ES-I3 (cell line): ENCODE measurements around the gene STIM2.

Experiments used
- H3K36me3 ChIP-seq: 2 replicates; pipeline ENCODE4 v1.6.1; 2013; ENCODE audit warnings: mild to moderate bottlenecking, low read length, control low read depth, moderate library complexity; ENCODE audit not compliant: insufficient read depth
- H3K4me1 ChIP-seq: 2 replicates; pipeline ENCODE4 v1.6.1; 2013; ENCODE audit warnings: mild to moderate bottlenecking, control low read depth, low read length; ENCODE audit not compliant: insufficient read depth
- H3K9ac ChIP-seq: 2 replicates; pipeline ENCODE4 v1.6.1; 2013; ENCODE audit warnings: low read depth, mild to moderate bottlenecking, low read length, moderate library complexity
- H3K9me3 ChIP-seq: 2 replicates; pipeline ENCODE4 v1.6.1; 2013; ENCODE audit warnings: mild to moderate bottlenecking, low read length, moderate library complexity; ENCODE audit not compliant: control insufficient read depth, insufficient read depth

Gene STIM2

GRCh38 chr4:26912810-26913209 lies 52.2 kb downstream of the STIM2 start:
- Histone ChIP-seq H3K9me3 (no peaks in the 10 kb centered on the region), H3K9ac (no peak overlapping the region), H3K4me1 (peaks cover 6% of the 10 kb centered on the region; the same call in 1 of the 2 replicates), H3K36me3 (no peaks in the 10 kb centered on the region)

- Histone ChIP-seq H3K9me3 (no peaks in the 10 kb centered on the region), H3K36me3 (no peaks in the 10 kb centered on the region), H3K4me1 (peaks cover 5% of the 10 kb centered on the region; the same call in 1 of the 2 replicates), H3K9ac (no peak overlapping the region)
Observed at GRCh38 chr4:26916195-26916594, 55.6 kb downstream of the STIM2 start.

- Histone ChIP-seq H3K36me3 (no peaks in the 10 kb centered on the region), H3K9ac (no peak overlapping the region), H3K9me3 (no peaks in the 10 kb centered on the region), H3K4me1 (no peaks in the 10 kb centered on the region)
Observed at GRCh38 chr4:26930964-26931363, 70.3 kb downstream of the STIM2 start.

- H3K36me3 ChIP-seq = no peaks in the 10 kb centered on the region
- H3K9me3 ChIP-seq = no peaks in the 10 kb centered on the region
- no peak overlapping the region for H3K9ac ChIP-seq
- no peaks in the 10 kb centered on the region for H3K4me1 ChIP-seq
Observed at GRCh38 chr4:26931451-26931850, 70.8 kb downstream of the STIM2 start.

GRCh38 chr4:26931966-26932365 lies 71.3 kb downstream of the STIM2 start:
- H3K4me1 ChIP-seq = no peaks in the 10 kb centered on the region
- H3K36me3 ChIP-seq = no peaks in the 10 kb centered on the region
- no peaks in the 10 kb centered on the region for H3K9me3 ChIP-seq
- no peak overlapping the region for H3K9ac ChIP-seq

GRCh38 chr4:26935397-26935796 lies 74.8 kb downstream of the STIM2 start:
- Histone ChIP-seq H3K9ac (no peak overlapping the region), H3K36me3 (no peaks in the 10 kb centered on the region), H3K4me1 (no peaks in the 10 kb centered on the region), H3K9me3 (no peaks in the 10 kb centered on the region)

- no peaks in the 10 kb centered on the region for H3K9me3 ChIP-seq
Observed at GRCh38 chr4:26936284-26937065, 75.8 kb downstream of the STIM2 start.

GRCh38 chr4:26937139-26937538 lies 76.5 kb downstream of the STIM2 start:
- Histone ChIP-seq H3K36me3 (no peaks in the 10 kb centered on the region), H3K9ac (no peak overlapping the region), H3K4me1 (no peaks in the 10 kb centered on the region), H3K9me3 (no peaks in the 10 kb centered on the region)

More at GRCh38 chr4:26936284-26937065, 75.8 kb downstream of the STIM2 start:
- Histone ChIP-seq H3K4me1 (no peaks in the 10 kb centered on the region), H3K36me3 (no peaks in the 10 kb centered on the region), H3K9ac (no peak overlapping the region)

GRCh38 chr4:26937567-26937966 lies 76.9 kb downstream of the STIM2 start:
- Histone ChIP-seq H3K9me3 (no peaks in the 10 kb centered on the region), H3K4me1 (no peaks in the 10 kb centered on the region), H3K36me3 (no peaks in the 10 kb centered on the region), H3K9ac (no peak overlapping the region)

GRCh38 chr4:26938516-26938915 lies 77.9 kb downstream of the STIM2 start:
- H3K4me1 ChIP-seq = no peaks in the 10 kb centered on the region
- H3K36me3 ChIP-seq = no peaks in the 10 kb centered on the region
- H3K9ac ChIP-seq = no peak overlapping the region
- H3K9me3 ChIP-seq = no peaks in the 10 kb centered on the region

GRCh38 chr4:26941951-26942350 lies 81.3 kb downstream of the STIM2 start:
- Histone ChIP-seq H3K36me3 (no peaks in the 10 kb centered on the region), H3K9me3 (no peaks in the 10 kb centered on the region), H3K4me1 (no peaks in the 10 kb centered on the region), H3K9ac (no peak overlapping the region)

- no peaks in the 10 kb centered on the region for H3K4me1 ChIP-seq
- H3K9ac ChIP-seq = no peak overlapping the region
- no peaks in the 10 kb centered on the region for H3K9me3 ChIP-seq
- no peaks in the 10 kb centered on the region for H3K36me3 ChIP-seq
Observed at GRCh38 chr4:26942871-26943270, 82.2 kb downstream of the STIM2 start.

- Histone ChIP-seq H3K9ac (no peak overlapping the region), H3K36me3 (no peaks in the 10 kb centered on the region), H3K9me3 (no peaks in the 10 kb centered on the region), H3K4me1 (no peaks in the 10 kb centered on the region)
Observed at GRCh38 chr4:26943391-26943790, 82.8 kb downstream of the STIM2 start.

- H3K4me1 ChIP-seq = no peaks in the 10 kb centered on the region
- H3K36me3 ChIP-seq = no peaks in the 10 kb centered on the region
- H3K9me3 ChIP-seq = no peaks in the 10 kb centered on the region
- no peak overlapping the region for H3K9ac ChIP-seq
Observed at GRCh38 chr4:26945794-26946193, 85.2 kb downstream of the STIM2 start.

GRCh38 chr4:26947318-26947717 lies 86.7 kb downstream of the STIM2 start:
- H3K9ac ChIP-seq = no peak overlapping the region
- H3K4me1 ChIP-seq = no peaks in the 10 kb centered on the region
- H3K9me3 ChIP-seq = no peaks in the 10 kb centered on the region
- no peaks in the 10 kb centered on the region for H3K36me3 ChIP-seq
